ENCODE measurements around the gene WNT7A. TPM values are rescaled to one million over a fixed set of nuclear protein-coding genes. Genes with fewer than 3 reads are reported as not detected.

WNT7A gene
- total and polyA plus RNA-seq, 2 experiments from 2014 or later: not detected

DNA sequence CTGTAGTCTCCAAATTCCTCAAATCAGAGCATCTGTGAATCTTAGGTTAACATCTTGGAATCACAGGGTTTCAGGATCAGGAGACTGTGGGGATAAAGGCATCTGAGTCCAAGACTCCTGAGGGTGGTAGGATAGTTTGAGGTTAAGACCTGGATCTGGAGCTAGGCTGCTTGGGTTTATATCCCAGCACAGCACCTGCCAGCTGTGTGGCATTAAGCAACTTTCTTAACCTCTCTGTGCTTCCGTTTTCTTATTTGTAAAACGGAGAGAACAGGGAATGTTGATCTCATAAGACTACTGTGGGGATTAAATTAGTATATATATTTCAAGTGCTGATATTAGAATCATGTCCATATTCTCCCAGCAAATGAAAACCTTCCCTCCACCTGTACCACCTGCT is 33.6 kb downstream of the WNT7A start:
- no peak for DNase-seq (ENCODE audit: low read depth in 1 of 2, low spot score in 1 of 2)
- no peaks in the 10 kb centered on the region for H3K4me1 ChIP-seq (ENCODE audit: low read depth)
- TF ChIP-seq, protein P1, sequence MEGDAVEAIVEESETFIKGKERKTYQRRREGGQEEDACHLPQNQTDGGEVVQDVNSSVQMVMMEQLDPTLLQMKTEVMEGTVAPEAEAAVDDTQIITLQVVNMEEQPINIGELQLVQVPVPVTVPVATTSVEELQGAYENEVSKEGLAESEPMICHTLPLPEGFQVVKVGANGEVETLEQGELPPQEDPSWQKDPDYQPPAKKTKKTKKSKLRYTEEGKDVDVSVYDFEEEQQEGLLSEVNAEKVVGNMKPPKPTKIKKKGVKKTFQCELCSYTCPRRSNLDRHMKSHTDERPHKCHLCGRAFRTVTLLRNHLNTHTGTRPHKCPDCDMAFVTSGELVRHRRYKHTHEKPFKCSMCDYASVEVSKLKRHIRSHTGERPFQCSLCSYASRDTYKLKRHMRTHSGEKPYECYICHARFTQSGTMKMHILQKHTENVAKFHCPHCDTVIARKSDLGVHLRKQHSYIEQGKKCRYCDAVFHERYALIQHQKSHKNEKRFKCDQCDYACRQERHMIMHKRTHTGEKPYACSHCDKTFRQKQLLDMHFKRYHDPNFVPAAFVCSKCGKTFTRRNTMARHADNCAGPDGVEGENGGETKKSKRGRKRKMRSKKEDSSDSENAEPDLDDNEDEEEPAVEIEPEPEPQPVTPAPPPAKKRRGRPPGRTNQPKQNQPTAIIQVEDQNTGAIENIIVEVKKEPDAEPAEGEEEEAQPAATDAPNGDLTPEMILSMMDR (IDR thresholded peaks at IDR 0.05; ENCODE audit: low read depth, low read length): no peak
- H3K9me3 ChIP-seq (ENCODE audit: low read depth): no peaks in the 10 kb centered on the region
- no peak overlapping the region for H3K4me3 ChIP-seq
- no peaks in the 10 kb centered on the region for H3K36me3 ChIP-seq
- H3K27ac ChIP-seq: no peak overlapping the region
- no peaks in the 10 kb centered on the region for H3K27me3 ChIP-seq

DNA sequence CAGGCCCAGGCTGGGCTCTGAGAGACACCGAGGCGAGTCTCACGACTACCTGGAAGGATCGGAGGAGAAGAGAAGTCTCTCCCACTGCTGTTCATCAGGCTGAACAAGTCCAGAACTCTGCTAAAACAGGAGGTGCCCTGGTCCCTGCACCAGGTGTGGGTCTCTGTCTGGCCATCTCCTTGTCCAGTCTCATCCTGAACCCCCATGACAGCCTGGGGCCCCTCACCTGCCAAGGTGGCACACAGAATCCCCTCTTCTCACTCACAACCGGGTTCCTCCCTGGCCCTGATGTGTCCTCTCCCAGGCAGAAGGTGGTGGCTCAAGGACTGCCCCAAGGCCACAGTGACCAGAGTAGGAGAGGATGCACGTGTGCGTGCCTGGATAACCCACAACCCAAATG is 34.1 kb downstream of the WNT7A start:
- Histone ChIP-seq H3K4me3 (no peak overlapping the region), H3K36me3 (no peaks in the 10 kb centered on the region), H3K4me1 (ENCODE audit: low read depth) (no peaks in the 10 kb centered on the region), H3K9me3 (ENCODE audit: low read depth) (no peaks in the 10 kb centered on the region), H3K27ac (no peak overlapping the region), H3K27me3 (peaks cover 4% of the 10 kb centered on the region)
- DNase-seq (ENCODE audit: low read depth in 1 of 2, low spot score in 1 of 2): no peak
- TF ChIP-seq, protein P1 (IDR thresholded peaks at IDR 0.05; ENCODE audit: low read depth, low read length): no peak

DNA sequence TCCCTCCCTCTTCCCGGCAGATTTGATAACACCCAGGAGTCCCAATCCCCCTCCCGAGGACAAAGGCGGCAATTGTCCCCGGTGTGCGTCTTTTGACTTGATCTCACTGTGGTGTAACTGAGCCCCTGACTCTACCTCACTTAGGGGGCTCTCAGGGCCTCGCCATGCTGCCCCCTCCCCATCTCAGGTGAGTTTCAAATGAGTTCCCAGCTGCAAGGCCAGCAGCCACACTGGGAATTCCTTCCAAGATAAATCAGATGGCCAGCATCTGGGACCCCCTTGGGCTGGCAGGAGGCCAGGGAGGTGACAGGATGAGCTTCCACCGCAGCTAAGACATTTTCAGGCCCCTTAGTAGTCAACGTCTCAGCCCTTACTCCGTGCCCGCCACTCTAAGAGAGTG is 35.0 kb downstream of the WNT7A start:
- Histone ChIP-seq H3K4me3 (no peak overlapping the region), H3K9me3 (ENCODE audit: low read depth) (no peaks in the 10 kb centered on the region), H3K27me3 (peaks cover 4% of the 10 kb centered on the region), H3K36me3 (no peaks in the 10 kb centered on the region), H3K4me1 (ENCODE audit: low read depth) (no peaks in the 10 kb centered on the region), H3K27ac (no peak overlapping the region)
- no peak for DNase-seq (ENCODE audit: low read depth in 1 of 2, low spot score in 1 of 2)
- TF ChIP-seq, protein P1 (IDR thresholded peaks at IDR 0.05; ENCODE audit: low read depth, low read length): no peak

DNA sequence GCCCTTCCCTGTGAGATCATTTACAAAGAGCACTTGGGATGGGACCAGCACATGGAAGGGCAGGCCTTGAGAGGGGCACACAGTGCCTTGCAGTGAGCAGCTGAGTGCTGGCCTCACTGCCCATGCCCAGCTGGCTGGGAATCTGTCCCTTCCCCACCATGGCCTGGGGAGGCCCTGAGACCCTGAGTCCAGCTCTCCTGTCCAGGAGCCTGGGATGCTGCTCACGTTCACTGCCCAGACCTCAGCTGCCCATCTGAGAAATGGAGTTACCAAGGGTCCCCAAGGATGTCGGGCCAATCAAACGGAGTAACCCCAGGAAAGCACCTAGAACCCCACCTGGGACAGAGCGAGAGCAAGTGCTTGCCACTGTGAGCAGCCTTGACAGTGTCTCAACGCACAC is 35.6 kb downstream of the WNT7A start:
- DNase-seq (ENCODE audit: low read depth in 1 of 2, low spot score in 1 of 2): no peak
- Histone ChIP-seq H3K27me3 (peaks cover 4% of the 10 kb centered on the region), H3K4me3 (no peak overlapping the region), H3K27ac (no peak overlapping the region), H3K36me3 (no peaks in the 10 kb centered on the region), H3K4me1 (ENCODE audit: low read depth) (no peaks in the 10 kb centered on the region), H3K9me3 (ENCODE audit: low read depth) (no peaks in the 10 kb centered on the region)
- TF ChIP-seq, protein P1 (IDR thresholded peaks at IDR 0.05; ENCODE audit: low read depth, low read length): no peak

DNA sequence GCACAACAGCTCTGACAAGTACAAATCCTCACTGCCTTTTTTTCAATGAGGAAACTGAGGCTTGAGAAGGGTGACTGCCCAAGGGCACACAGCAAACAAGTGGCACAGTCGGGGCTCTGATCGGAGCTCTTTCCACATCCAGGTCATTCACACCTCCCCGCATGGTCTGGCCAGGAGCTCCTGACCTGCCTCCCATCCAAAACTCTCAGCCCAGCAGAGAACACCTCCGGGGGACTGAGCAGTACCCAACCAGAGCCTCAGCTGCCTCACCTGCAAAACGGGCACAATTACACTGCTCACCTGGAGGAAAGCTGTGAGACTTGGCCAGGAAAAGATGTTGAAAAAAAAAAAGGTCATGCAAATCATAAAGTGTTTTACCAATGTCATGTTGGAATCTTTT is 36.5 kb downstream of the WNT7A start:
- Histone ChIP-seq H3K36me3 (no peaks in the 10 kb centered on the region), H3K27me3 (peaks cover 4% of the 10 kb centered on the region), H3K4me3 (no peak overlapping the region), H3K9me3 (ENCODE audit: low read depth) (no peaks in the 10 kb centered on the region), H3K4me1 (ENCODE audit: low read depth) (no peaks in the 10 kb centered on the region), H3K27ac (no peak overlapping the region)
- DNase-seq (ENCODE audit: low read depth in 1 of 2, low spot score in 1 of 2): no peak
- TF ChIP-seq, protein P1 (IDR thresholded peaks at IDR 0.05; ENCODE audit: low read depth, low read length): no peak

DNA sequence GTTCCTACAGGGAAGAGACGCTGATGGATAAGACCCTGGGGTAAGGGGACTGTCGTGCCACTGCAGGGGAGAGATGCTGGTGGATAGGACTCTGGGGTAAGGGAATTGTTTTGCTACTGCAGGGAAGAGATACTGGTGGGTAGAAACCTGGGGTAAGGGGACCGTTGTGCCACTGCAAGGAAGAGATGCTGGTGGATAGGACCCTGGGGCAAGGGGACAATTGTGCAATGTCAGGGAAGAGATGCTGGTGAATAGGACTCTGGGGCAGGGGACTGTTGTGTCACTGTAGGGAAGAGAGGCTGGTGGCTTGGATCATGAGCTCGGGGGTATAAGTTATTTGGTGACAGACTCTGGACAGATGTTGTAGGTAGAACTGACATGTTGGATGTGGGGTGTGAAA is 37.6 kb downstream of the WNT7A start:
- Histone ChIP-seq H3K4me3 (no peak overlapping the region), H3K36me3 (no peaks in the 10 kb centered on the region), H3K9me3 (ENCODE audit: low read depth) (no peaks in the 10 kb centered on the region), H3K27me3 (peaks cover 4% of the 10 kb centered on the region), H3K27ac (no peak overlapping the region), H3K4me1 (ENCODE audit: low read depth) (no peaks in the 10 kb centered on the region)
- TF ChIP-seq, protein P1 (IDR thresholded peaks at IDR 0.05; ENCODE audit: low read depth, low read length): no peak
- no peak for DNase-seq (ENCODE audit: low read depth in 1 of 2, low spot score in 1 of 2)
